AG09319 (cell line): ENCODE measurements around the gene OBI1.

ENCODE experiments used
- DNase-seq: peaks from one replicate; pipeline ENCODE4 v3.0.0-alpha.2; 2010; ENCODE audit warnings: low read depth; ENCODE audit errors: extremely low read depth
- TF ChIP-seq, protein P1 (sequence below): IDR thresholded peaks from 2 replicates; pipeline ENCODE4 v1.5.1; 2011; ENCODE audit warnings: low read depth, mild to moderate bottlenecking, inconsistent platforms, low read length, moderate library complexity

Gene OBI1

DNA sequence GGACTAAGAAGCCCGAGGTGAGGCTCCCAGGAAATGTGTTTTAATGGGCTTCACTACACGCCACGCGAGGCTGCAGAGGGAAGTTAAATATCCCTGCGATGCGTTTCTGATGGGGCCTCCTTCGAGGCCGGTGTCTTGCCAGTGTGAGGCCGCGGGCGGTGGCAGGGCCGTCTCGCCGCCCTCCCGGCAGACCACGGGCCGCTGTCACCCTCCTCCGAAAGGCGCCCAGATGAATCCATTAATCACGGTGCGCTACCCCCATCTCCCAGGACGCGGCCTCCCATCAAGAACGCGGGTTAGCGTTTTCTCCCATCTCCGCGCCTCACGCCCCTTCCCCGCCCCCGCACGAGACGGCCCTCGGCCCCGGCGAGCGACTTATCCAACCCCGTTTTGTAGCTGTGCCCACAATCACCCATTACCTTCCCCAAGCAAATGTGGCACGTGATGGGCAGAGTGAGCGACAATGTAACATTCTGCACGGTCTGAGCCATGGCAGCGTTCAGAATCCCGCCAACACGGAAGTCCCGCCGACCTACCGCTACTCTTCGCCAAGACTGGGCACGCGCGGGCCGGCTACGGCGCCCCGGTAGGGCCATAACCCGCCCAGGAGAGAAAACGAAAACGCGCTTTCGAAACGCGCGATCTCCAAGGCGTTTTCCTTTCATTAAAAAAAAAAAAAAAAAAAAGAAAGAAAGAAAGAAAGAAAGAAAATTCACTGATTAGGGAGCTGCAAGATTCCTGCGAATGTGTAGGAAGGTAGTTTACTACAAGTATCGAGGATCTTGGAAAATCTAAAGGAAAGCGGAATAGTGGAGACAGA is at the start of gene OBI1:
Gene OBI1, minus strand, starts transcription at position 526 of the 820 bp plus-strand sequence. Its CDS starts 35 bp downstream, at position 491.
- peak; percentile 72 for DNase-seq
- TF ChIP-seq, protein P1, sequence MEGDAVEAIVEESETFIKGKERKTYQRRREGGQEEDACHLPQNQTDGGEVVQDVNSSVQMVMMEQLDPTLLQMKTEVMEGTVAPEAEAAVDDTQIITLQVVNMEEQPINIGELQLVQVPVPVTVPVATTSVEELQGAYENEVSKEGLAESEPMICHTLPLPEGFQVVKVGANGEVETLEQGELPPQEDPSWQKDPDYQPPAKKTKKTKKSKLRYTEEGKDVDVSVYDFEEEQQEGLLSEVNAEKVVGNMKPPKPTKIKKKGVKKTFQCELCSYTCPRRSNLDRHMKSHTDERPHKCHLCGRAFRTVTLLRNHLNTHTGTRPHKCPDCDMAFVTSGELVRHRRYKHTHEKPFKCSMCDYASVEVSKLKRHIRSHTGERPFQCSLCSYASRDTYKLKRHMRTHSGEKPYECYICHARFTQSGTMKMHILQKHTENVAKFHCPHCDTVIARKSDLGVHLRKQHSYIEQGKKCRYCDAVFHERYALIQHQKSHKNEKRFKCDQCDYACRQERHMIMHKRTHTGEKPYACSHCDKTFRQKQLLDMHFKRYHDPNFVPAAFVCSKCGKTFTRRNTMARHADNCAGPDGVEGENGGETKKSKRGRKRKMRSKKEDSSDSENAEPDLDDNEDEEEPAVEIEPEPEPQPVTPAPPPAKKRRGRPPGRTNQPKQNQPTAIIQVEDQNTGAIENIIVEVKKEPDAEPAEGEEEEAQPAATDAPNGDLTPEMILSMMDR, result no peak

- TF ChIP-seq, protein P1, result no peak
- DNase-seq, result no peak
Measured at GRCh38 chr13:78701383-78701782, 42.4 kb upstream of the OBI1 start.

DNA sequence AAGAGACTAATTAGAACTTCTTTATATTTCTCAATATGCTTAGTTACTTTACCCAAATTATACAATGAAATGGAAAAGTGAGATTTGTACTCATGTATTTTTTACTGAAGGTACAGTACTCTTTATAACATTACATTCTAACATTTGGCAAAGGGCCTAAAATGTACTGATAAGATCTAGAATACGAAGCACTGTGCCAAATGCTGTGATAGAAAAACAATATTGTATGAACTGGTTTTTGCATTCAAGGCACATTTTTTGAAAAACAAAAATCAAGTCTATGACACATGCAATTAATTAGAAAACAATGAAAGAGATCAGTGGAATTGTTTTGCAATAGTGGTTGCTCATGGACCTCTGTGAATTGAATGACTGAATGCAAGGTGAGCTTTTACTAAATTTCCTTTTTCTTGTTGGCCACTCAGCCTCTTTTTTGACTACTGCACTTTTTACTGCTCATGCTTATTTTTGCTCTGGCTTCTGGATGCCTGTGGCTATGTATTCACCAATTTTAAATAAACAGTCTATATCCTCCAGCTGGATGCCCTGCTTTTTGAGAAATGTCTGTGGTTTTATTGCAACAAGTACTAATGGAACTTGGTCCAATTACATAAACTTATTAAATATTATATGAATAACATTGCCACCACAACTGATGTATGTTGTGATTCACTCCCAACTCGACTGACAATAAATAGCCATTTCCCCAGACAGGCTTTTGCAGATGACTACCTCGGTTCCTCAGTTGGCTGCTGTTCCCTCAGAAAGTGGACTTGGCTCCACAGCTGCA is 41.4 kb upstream of the OBI1 start:
- DNase-seq, result no peak
- TF ChIP-seq, protein P1, result no peak

DNA sequence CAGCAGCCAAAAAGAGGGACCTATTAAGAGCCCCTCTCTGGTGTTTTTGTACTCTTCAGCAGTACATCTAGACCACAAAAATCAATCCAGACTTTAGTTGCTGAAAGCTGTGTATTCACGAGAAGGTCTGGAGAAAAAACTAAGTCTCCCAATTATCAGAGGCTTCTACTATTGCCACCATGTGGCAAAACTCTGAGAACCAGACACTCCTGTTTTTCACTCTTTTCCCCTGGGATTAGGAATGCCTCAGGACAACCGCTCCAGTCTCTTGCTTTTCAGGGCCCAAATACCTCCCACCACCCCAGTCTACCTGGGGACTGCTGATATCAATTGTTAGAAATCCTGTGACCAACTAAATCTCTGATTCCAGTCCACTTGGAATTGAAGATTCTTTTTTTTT is 30.1 kb upstream of the OBI1 start:
- DNase-seq, result no peak

DNA sequence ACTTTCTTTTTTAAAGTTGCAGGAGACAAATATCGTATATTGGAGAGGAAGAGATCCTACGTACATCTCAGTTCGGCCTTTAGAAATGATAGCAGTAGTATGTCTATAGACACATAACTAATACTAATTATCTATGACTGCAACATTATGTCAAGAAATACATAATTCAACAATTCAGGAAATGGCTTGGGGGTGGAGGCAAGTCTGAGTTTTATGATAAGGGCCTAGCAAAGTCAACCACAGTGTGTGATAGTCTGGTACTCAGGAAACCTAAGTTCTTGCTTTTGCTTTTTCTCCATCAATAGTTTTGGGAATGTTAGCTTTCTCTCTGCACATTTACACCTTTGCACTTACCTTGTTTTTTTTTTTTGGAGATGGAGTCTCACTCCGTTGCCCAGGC is 27.5 kb upstream of the OBI1 start:
- TF ChIP-seq, protein P1, result no peak

More for the DNA sequence above, 30.1 kb upstream of the OBI1 start:
- TF ChIP-seq, protein P1, result no peak

DNA sequence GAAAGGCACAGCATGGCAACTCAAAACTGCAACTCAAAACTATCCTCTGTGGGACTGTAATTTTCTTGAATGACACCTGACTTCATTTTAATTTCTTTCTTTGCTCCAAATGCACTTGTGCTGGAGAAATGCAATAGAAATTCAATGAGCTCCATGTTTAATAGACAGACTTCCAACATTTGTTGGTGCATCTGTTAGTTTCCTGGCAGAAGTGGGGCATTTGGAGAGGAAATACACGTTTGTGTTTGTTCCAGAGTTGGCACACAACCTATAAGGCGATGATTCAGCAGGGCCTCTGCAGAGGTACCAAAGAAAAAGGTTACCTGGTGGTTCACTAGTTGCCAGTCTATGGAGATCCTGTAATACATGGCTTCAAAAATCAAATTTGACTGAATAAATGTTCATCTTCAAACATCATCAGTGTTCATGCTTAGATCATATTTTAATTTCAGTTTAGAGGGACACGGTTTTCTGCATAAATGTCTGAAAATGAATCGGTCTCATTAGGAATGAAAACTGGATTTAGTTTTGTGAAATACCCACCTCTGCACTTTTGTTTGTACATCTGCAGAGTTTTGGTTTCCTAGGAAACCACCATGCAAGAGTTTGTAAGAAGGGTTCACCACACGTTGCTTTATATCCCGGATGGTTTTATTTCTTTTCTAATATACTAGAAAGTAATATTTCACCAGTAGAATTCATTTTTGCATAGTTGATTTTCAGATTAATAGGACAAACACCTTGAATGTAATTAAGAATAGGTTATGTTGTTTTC is 21.8 kb upstream of the OBI1 start:
- DNase-seq, result no peak
- TF ChIP-seq, protein P1, result no peak

More for the DNA sequence above, 27.5 kb upstream of the OBI1 start:
- no peak for DNase-seq
